Kidney (tissue), 14 donors: ENCODE data around the gene DYNC1H1. TPM values are rescaled to one million over a fixed set of nuclear protein-coding genes. Genes with fewer than 3 reads are reported as not detected.

Experiments
- DNase-seq, 5 donors: peaks; one replicate each; pipeline ENCODE4 v3.0.0-alpha.2; 2013 to 2020
- FAIRE-seq: peaks from 2 replicates; lab custom pipeline; 2012; peaks lifted over from hg19 to GRCh38; lab: Jason Lieb, UNC
- H3K27ac ChIP-seq, 2 donors: one replicate each; pipeline ENCODE4 v1.7.0; 2013; ENCODE audit warnings: low read depth in 2 of 2, low read length in 2 of 2, inconsistent platforms in 1 of 2
- H3K27me3 ChIP-seq: one replicate; pipeline ENCODE4 v1.7.1; 2013; ENCODE audit warnings: low read length, inconsistent platforms; ENCODE audit not compliant: control insufficient read depth, insufficient read depth
- H3K36me3 ChIP-seq, 3 donors: one replicate each; pipeline versions ENCODE4 v1.7.0 to v1.7.1; 2013; ENCODE audit warnings: low read length in 3 of 3, control low read depth in 1 of 3, inconsistent platforms in 1 of 3; ENCODE audit not compliant: insufficient read depth in 3 of 3, control insufficient read depth in 2 of 3
- H3K4me1 ChIP-seq, 3 donors: one replicate each; pipeline versions ENCODE4 v1.7.0 to v1.7.1; 2013; ENCODE audit warnings: low read length in 3 of 3, inconsistent platforms in 1 of 3, low read depth in 1 of 3; ENCODE audit not compliant: control insufficient read depth in 2 of 3, insufficient read depth in 2 of 3
- H3K4me3 ChIP-seq, 3 donors: one replicate each; pipeline versions ENCODE4 v1.7.0 to v1.8.1; 2013; ENCODE audit warnings: low read length in 3 of 3, control low read depth in 1 of 3, inconsistent platforms in 1 of 3
- H3K9ac ChIP-seq, 3 donors: one replicate each; pipeline versions ENCODE4 v1.7.0 to v1.7.1; 2013; ENCODE audit warnings: low read length in 3 of 3, control low read depth in 1 of 3, inconsistent platforms in 1 of 3
- H3K9me3 ChIP-seq, 3 donors: one replicate each; pipeline versions ENCODE4 v1.7.0 to v1.7.1; 2013; ENCODE audit warnings: low read length in 3 of 3, control low read depth in 1 of 3, inconsistent platforms in 1 of 3; ENCODE audit not compliant: control insufficient read depth in 2 of 3, insufficient read depth in 1 of 3
- CTCF ChIP-seq: IDR thresholded peaks from 3 replicates; pipeline ENCODE4 v1.5.1; 2012; ENCODE audit warnings: mild to moderate bottlenecking, moderate library complexity, borderline replicate concordance; ENCODE audit not compliant: insufficient read depth; ENCODE audit errors: extremely low read depth
- intact Hi-C: fragments of 100-400 bp; cut with DNase I; formaldehyde crosslinking; loops from one replicate; pipeline ENCODE4 v1.11.1; 2022
- polyA plus RNA-seq: library from polyadenylated mRNA; stranded (reverse); fragments of 350-450 nt; fragmentation: Illumina TruSeq; extraction: RNeasy Lipid Tissue Mini Kit (QIAGEN cat#74804); gene quantifications from one replicate; pipeline ENCODE4 v1.2.3, GENCODE V29; 2014; ENCODE audit warnings: low read depth, low replicate concordance; ENCODE audit not compliant: insufficient read depth
- total RNA-seq: library from RNA; stranded (reverse); fragmentation: NEBNext Ultra II Directional; extraction: Animal tissue kit (Norgen Biotek cat#: 25700); gene quantifications from one replicate; pipeline ENCODE4 v1.2.1, GENCODE V29; 2021
- donor health status: control.
- donor health status: control.
- donor health status: control.
- donor health status: control.
- donor health status: control.
- donor health status: DM: yes; HTN: yes; CAD: no.
- donor health status: Normal renal cell carcinoma (clear cell type).

The DYNC1H1 gene
- total and polyA plus RNA-seq, 2 donors from 2014 or later = 132 to 390 TPM

- no peaks in the 10 kb centered on the region for H3K9me3 ChIP-seq
- H3K36me3 ChIP-seq = no peaks in the 10 kb centered on the region
- FAIRE-seq (no peak), DNase-seq (peak in 4 of 5 donors; percentile 39 to 75 (median 51))
- no peaks in the 10 kb centered on the region for H3K27me3 ChIP-seq
- no peak overlapping the region for H3K27ac ChIP-seq
- TF ChIP-seq CTCF = no peak
- H3K9ac ChIP-seq = no peak overlapping the region
- H3K4me1 ChIP-seq = peaks cover 0 to 8% (median 5%) of the 10 kb centered on the region in 3 donors
- intact Hi-C loops = no loop called here
- H3K4me3 ChIP-seq = no peak overlapping the region
Measured at GRCh38 chr14:102097441-102098135, 133.2 kb downstream of the DYNC1H1 start.

GRCh38 chr14:102103062-102103695 is 138.8 kb downstream of the DYNC1H1 start:
- intact Hi-C loops = no loop called here
- no peaks in the 10 kb centered on the region for H3K4me1 ChIP-seq
- H3K9ac ChIP-seq = no peak overlapping the region
- H3K27ac ChIP-seq = no peak overlapping the region
- H3K9me3 ChIP-seq = no peaks in the 10 kb centered on the region
- no peak overlapping the region for H3K4me3 ChIP-seq
- no peak for DNase-seq
- no peak for FAIRE-seq
- no peaks in the 10 kb centered on the region for H3K36me3 ChIP-seq
- H3K27me3 ChIP-seq = no peaks in the 10 kb centered on the region
- TF ChIP-seq CTCF = no peak

- intact Hi-C loops = no loop called here
- Histone ChIP-seq H3K27ac (no peak overlapping the region), H3K36me3 (no peaks in the 10 kb centered on the region), H3K4me1 (no peaks in the 10 kb centered on the region), H3K9me3 (no peaks in the 10 kb centered on the region), H3K4me3 (no peak overlapping the region), H3K9ac (no peak overlapping the region), H3K27me3 (no peaks in the 10 kb centered on the region)
- no peak for TF ChIP-seq CTCF
- FAIRE-seq (no peak), DNase-seq (no peak)
Measured at GRCh38 chr14:102105369-102105768, 141.0 kb downstream of the DYNC1H1 start.

Other genes starting within 250 kb of the DYNC1H1 start
- 129 TPM for gene PPP2R5C, start 202.9 kb upstream of the DYNC1H1 start, total RNA-seq
- 65.6 TPM for gene PPP2R5C, start 202.9 kb upstream of the DYNC1H1 start, polyA plus RNA-seq
- gene HSP90AA1, start 122.5 kb downstream of the DYNC1H1 start, total RNA-seq = 409 TPM
- gene HSP90AA1, start 122.5 kb downstream of the DYNC1H1 start, polyA plus RNA-seq = 455 TPM
- 44.2 TPM for gene WDR20, start 175.3 kb downstream of the DYNC1H1 start, total RNA-seq
- 12.6 TPM for gene WDR20, start 175.3 kb downstream of the DYNC1H1 start, polyA plus RNA-seq